ENCODE measurements around the gene WSCD1.

Gene WSCD1

DNA sequence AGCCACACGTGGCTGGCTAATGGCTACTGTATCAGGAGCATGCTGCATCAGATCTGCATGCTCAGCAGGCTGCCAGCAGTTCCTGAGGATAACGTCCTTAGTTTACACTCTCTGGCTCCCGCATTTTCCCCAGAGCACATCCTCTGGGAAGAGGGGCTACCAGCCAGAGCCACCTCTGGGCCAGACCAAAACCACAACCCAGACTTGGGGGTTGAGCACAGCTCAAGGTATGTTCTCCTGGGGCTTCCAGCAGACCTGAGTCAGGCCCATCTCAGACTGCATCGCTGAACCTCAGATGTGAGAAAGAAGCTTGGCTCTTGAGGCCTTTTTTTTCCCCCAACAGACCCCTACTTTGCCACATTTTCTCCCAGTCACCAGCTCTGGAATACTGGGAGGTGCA is 23.7 kb upstream of the WSCD1 start:
- no peak for DNase-seq (ENCODE audit: low spot score)

GRCh38 chr17:6046931-6047330 is 23.2 kb upstream of the WSCD1 start:
- Histone ChIP-seq H3K4me3 (no peak overlapping the region), H3K27ac (no peak overlapping the region)
- DNase-seq (ENCODE audit: low spot score): no peak
- TF ChIP-seq CTCF (IDR thresholded peaks at IDR 0.05): no peak

More for the DNA sequence above, 23.7 kb upstream of the WSCD1 start:
- TF ChIP-seq CTCF (IDR thresholded peaks at IDR 0.05): no peak
- H3K4me3 ChIP-seq: no peak overlapping the region
- H3K27ac ChIP-seq: no peak overlapping the region

DNA sequence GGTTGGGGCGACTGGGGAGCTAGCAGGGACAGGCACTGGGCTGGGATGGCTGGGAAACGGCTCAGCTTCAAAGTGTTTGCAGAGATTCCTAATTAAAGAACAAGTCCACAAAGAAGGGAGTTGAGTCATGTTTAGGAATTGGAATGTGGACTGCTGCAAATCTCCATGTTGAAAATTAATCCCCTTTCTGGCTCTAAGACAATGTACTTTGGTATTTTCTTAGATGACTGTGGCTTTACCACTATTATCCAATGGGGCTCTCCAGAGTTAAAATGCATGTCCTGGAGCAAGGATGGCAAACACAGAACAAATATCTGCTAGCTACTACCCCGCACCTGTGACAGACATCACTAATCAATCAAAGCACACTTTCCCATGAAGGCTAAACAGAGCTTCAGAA is 22.2 kb upstream of the WSCD1 start:
- no peak for DNase-seq (ENCODE audit: low spot score)
- Histone ChIP-seq H3K27ac (no peak overlapping the region), H3K4me3 (no peak overlapping the region)
- no peak for TF ChIP-seq CTCF (IDR thresholded peaks at IDR 0.05)

GRCh38 chr17:6048486-6048885 is 21.7 kb upstream of the WSCD1 start:
- TF ChIP-seq CTCF (IDR thresholded peaks at IDR 0.05): no peak

GRCh38 chr17:6052926-6053325 is 17.3 kb upstream of the WSCD1 start:
- H3K4me3 ChIP-seq: no peak overlapping the region
- DNase-seq (ENCODE audit: low spot score): no peak
- TF ChIP-seq CTCF (IDR thresholded peaks at IDR 0.05): no peak
- no peak overlapping the region for H3K27ac ChIP-seq

More at GRCh38 chr17:6048486-6048885, 21.7 kb upstream of the WSCD1 start:
- Histone ChIP-seq H3K27ac (no peak overlapping the region), H3K4me3 (no peak overlapping the region)
- DNase-seq (ENCODE audit: low spot score): no peak

DNA sequence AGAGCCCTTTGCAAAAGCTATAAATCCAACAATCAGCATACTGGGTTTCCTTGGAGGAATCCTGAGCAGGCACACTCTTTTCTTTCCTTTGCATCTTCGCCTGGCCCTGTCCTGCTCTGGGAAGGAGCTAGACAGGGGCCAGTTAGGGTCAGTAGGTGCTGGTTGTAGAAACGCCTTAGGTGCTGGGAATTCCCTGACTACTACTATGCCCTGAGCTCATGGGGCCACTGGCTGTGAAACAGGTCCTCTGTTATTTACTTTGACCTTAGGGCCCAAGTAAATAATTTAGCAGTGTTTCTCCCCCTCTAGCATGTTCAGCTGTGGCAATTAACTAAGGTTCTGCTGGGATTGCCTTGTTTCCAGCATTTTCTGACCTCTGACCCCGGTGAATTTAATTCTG is 15.8 kb upstream of the WSCD1 start:
- no peak for DNase-seq (ENCODE audit: low spot score)
- TF ChIP-seq CTCF (IDR thresholded peaks at IDR 0.05): no peak
- H3K4me3 ChIP-seq: no peak overlapping the region
- H3K27ac ChIP-seq: no peak overlapping the region

GRCh38 chr17:6056104-6056503 is 14.1 kb upstream of the WSCD1 start:
- DNase-seq (ENCODE audit: low spot score): no peak
- TF ChIP-seq CTCF (IDR thresholded peaks at IDR 0.05): no peak
- Histone ChIP-seq H3K4me3 (no peak overlapping the region), H3K27ac (no peak overlapping the region)
